NCI-H69 (cell line): ENCODE measurements around the gene BRD9.
"Not testable (repeated sequence)": the region's sequence is repeated elsewhere in the genome, so short reads cannot be mapped to it uniquely, and the experiment has no call there.

Experiments used
- DNase-seq: peaks from one replicate; lab custom pipeline; 2025; lab: John Stamatoyannopoulos, UW

BRD9 gene

GRCh38 chr5:856531-857425 lies 35.8 kb downstream of the BRD9 start:
- no peak for DNase-seq

DNA sequence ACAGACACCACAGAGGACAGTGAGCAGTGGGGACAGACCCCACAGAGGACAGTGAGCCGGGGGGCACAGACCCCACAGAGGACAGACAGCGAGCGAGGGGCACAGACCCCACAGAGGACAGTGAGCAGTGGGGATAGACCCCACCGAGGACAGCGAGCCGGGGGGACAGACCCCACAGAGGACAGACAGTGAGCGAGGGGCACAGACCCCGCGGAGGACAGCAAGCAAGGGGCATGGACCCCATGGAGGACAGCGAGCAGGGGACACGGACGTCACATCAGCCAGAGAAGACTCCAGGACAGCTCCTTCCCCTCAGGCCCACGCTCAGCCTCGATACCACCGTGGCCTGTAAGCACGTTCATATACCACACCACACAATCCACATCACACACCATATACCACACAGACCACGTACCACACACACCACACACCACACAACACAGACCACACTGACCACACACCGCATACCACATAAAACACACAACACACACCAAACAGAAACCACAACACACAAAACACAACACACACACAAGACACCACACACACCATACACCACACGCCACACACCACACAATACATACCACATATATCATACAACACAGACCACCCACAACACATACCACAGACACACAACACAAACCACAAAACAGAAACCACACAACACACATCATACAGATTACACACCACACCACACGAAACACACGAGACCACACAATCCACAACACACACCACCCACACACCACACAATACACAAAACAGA lies 36.6 kb downstream of the BRD9 start:
- DNase-seq: no peak

GRCh38 chr5:854966-855743 lies 37.4 kb downstream of the BRD9 start:
- no peak for DNase-seq

GRCh38 chr5:854217-854616 lies 38.4 kb downstream of the BRD9 start:
- no peak for DNase-seq

DNA sequence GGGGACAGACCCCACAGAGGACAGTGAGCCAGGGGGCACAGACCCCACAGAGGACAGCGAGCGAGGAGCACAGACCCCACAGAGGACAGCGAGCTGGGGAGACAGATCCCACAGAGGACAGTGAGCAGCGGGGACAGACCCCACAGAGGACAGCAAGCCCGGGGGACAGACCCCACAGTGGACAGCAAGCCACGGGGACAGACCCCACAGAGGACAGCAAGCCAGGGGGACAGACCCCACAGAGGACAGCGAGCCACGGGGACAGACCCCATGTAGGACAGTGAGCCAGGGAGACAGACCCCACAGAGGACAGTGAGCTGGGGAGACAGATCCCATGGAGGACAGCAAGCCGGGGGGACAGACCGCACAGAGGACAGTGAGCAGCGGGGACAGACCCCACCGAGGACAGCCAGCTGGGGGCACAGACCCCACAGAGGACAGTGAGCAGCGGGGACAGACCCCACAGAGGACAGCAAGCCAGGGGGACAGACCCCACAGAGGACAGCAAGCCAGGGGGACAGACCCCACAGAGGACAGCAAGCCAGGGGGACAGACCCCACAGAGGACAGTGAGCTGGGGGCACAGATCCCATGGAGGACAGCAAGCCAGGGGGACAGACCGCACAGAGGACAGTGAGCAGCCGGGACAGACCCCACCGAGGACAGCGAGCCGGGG lies 39.0 kb downstream of the BRD9 start:
- not testable (repeated sequence) for DNase-seq

- no peak for DNase-seq
These were observed 39.9 kb downstream of the BRD9 start for GRCh38 chr5:852431-853401.

- DNase-seq: no peak
These were observed 40.6 kb downstream of the BRD9 start for GRCh38 chr5:852018-852417.

GRCh38 chr5:851553-851952 lies 41.0 kb downstream of the BRD9 start:
- DNase-seq: no peak

- peak; percentile 46 for DNase-seq
These were observed 41.5 kb downstream of the BRD9 start for GRCh38 chr5:851076-851475.

DNA sequence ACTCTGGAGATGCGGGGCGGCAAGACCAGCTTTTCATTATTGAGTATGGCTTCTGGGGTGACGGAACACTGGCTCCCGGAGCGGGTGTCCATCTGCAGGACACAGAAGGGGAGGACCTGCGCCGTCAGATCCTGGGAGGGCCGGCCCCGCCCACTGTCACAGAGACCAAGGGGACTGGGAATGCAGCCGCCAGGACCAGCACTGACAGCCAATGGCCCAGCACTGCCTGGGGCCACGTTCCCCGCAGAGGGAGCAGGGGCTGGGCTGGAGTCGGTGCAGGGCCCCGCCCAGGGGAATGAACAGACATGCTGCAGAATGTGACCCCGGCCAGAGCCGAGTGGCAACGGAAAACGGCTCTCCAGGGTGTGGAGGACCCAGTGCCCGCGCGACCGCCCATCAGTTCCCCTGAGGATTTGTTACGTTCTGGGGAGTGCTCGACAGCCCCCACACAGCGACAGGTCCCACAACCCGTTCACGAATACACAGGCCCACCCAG lies 42.0 kb downstream of the BRD9 start, which contains the start of gene ZDHHC11:
ZDHHC11 (minus strand) TSS at position 476 of the 496 bp plus-strand sequence; CDS start at position 92, 384 bp downstream.
- DNase-seq: peak; percentile 82

DNA sequence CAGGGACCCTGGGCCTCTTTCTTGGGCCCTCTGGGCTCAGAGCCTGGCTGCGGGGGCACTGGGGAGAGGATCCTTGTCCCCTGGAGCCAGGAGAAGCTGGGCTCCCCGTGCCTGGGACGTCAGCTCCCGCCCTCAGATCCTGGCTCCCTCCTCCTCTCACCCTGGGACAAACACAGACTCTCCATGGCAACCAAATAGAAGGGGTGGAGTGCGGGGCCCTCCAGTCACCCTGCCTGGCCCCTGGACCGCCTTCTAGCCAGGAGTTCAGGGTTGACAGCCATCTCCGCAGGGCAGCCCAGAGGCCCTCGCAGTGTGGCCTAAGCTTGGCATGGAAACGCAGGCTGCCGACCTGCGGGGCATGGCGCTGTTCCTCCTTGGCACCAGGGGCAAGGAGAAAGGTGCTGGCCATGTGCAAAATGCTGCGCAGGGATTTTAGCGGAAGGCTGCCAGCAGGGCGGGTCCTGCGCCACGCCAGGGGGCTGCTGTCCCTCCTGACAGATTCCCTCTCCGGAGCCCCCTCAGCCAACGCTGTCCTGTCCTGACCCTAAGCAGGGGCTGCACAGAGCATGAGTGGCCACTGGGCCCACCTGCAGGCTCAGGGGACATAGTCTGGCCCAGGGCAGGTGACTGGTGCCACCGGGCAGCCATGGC lies 42.8 kb downstream of the BRD9 start:
- no peak for DNase-seq

DNA sequence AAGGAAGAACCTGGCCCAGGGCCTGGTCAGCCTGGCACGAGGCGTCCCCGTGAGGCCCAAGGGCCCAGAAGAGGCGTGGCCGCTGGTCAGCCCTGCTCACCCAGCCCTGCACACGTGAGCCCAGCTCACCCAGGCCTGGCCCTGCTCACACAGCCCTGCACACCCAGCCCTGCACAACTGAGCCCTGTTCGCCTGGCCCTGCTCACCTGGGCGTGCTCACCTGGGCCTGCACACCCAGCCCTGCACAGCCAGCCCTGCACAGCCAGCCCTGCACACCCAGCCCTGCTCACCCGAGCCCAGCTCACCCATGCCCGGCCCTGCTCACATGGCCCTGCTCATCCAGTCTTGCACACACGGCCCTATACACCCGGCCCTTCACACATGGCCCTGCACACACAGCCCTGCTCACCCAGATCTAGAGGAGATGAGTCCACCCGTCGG lies 43.9 kb downstream of the BRD9 start:
- DNase-seq: no peak

- not testable (repeated sequence) for DNase-seq
These were observed 44.9 kb downstream of the BRD9 start for GRCh38 chr5:847736-848135.

DNA sequence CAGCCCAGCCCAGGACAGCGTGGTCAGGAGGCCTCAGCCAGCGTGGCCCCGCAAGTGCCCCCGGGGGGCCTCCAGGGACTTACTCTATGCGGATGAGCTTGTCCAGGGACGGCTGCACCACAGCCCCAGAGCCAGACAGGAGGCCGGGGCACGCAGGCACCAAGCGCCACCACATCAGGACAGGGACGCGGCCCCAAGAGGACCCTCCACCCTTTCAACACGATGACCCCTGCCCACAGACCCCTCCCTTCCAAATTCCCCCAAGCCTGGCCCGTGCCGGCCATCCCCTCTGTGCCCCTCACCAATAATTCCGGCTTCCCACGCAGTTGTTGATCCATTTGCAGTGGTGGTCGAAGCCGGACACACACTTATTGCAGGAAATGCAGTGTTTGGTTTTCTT lies 45.4 kb downstream of the BRD9 start:
- not testable (repeated sequence) for DNase-seq

DNA sequence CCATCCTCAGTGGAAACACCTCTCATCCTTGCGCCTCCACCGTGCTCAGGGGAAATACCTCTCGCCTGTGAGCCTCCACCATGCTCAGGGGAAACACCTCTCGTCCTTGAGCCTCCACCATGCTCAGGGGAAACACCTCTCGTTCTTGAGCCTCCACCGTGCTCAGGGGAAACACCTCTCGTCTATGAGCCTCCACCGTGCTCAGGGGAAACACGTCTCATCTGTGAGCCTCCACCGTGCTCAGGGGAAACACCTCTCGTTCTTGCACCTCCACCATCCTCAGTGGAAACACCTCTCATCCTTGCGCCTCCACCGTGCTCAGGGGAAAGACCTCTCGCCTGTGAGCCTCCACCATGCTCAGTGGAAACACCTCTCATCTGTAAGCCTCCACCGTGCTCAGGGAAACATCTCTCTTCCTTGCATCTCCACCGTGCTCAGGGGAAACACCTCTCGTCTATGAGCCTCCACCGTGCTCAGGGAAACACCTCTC lies 46.0 kb downstream of the BRD9 start:
- DNase-seq: not testable (repeated sequence)

DNA sequence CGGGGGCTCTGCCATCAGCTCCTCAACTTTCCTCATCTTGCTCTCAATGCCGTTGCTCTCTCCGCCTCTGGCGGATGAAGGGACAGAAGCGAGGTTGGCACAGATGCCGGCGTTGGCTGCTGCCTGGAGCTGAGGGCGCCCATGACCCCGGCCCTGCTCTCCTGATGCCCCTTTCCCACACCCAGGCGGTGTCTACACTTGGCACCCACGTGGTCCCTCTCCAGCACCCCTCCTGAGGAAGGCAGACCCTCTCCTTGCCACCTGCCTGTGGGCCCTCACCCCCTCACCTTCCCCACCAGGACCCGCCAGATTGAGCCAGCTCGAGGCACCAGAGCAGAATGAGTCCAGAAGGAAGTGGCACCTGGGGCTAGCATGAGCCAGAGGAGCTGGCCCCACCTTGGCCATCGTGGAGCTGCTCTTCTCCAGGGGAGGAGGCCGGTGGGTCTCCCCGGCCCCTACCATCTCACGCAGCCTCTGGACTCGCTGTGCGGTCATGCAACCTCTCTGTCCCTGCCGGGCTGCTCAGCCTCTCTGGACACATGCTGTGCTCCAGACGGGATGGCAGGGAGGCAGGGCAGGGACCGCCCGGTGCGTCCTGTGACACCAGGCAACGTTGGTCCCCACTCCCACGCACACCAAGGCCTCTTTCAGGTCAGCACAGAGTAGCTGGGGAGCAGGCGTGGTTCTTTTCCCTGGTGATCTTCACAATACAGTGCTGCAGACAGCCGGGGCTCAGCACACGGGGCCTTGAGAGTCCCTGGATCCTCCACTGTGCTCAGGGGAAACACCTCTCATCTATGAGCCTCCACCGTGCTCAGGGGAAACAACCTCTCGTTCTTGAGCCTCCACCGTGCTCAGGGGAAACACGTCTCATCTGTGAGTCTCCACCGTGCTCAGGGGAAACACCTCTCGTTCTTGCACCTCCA lies 46.7 kb downstream of the BRD9 start:
- not testable (repeated sequence) for DNase-seq

GRCh38 chr5:845031-845675 lies 47.4 kb downstream of the BRD9 start:
- not testable (repeated sequence) for DNase-seq

DNA sequence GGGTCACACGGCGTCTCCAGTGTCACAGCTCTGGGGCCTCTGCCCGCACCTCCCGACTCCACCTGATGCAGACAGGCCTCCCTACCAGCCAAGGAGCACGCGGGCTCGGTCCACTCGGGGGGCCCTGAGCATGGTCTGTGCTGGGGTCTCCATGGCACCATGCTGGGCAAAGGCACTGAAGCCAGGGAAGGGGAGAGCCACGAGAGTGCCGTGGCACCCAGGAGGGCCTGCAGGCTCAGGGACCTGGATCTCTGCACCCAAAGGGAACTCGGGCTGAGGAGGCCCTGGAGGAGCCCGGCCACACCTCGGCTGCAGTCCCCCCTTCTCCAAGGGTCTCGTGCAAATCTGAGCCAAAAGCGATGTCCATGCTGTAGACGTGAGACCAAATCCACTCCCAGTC lies 48.2 kb downstream of the BRD9 start:
- not testable (repeated sequence) for DNase-seq
